ENCODE data around the gene PDE1A.
A peak's percentile ranks its signal among the peaks of the same experiment; 100 is the strongest.

The PDE1A gene

GRCh38 chr2:182426918-182427240, at the start of gene PDE1A:
PDE1A (minus strand) TSS chr2:182427036.
- DNase-seq (ENCODE audit: low read depth) = no peak

GRCh38 chr2:182473635-182474034, 46.8 kb upstream of the PDE1A start:
- no peak for DNase-seq (ENCODE audit: low read depth)

GRCh38 chr2:182463760-182464159, 36.9 kb upstream of the PDE1A start:
- no peak for DNase-seq (ENCODE audit: low read depth)

- peak; percentile 73 for DNase-seq (ENCODE audit: low read depth)
Observed at GRCh38 chr2:182456784-182457183, 29.9 kb upstream of the PDE1A start.

- DNase-seq (ENCODE audit: low read depth) = no peak
Observed at GRCh38 chr2:182452456-182452990, 25.7 kb upstream of the PDE1A start.

- DNase-seq (ENCODE audit: low read depth) = peak; percentile 30
Observed at GRCh38 chr2:182448371-182448770, 21.5 kb upstream of the PDE1A start.

- DNase-seq (ENCODE audit: low read depth) = peak; percentile 90
Observed at GRCh38 chr2:182447863-182448262, 21.0 kb upstream of the PDE1A start.

- DNase-seq (ENCODE audit: low read depth) = no peak
Observed at GRCh38 chr2:182447163-182447562, 20.3 kb upstream of the PDE1A start.

GRCh38 chr2:182446087-182446486, 19.3 kb upstream of the PDE1A start:
- peak; percentile 17 for DNase-seq (ENCODE audit: low read depth)

GRCh38 chr2:182445391-182445965, 18.6 kb upstream of the PDE1A start:
- peak; percentile 55 for DNase-seq (ENCODE audit: low read depth)

GRCh38 chr2:182444806-182445205, 18.0 kb upstream of the PDE1A start:
- DNase-seq (ENCODE audit: low read depth) = peak; percentile 53

- DNase-seq (ENCODE audit: low read depth) = no peak
Observed at GRCh38 chr2:182444170-182444569, 17.3 kb upstream of the PDE1A start.

- DNase-seq (ENCODE audit: low read depth) = no peak
Observed at GRCh38 chr2:182436252-182436651, 9.4 kb upstream of the PDE1A start.

GRCh38 chr2:182435754-182436153, 8.9 kb upstream of the PDE1A start:
- DNase-seq (ENCODE audit: low read depth) = peak; percentile 47

GRCh38 chr2:182432051-182432450, 5.2 kb upstream of the PDE1A start:
- peak; percentile 45 for DNase-seq (ENCODE audit: low read depth)

GRCh38 chr2:182428476-182428875, 1.6 kb upstream of the PDE1A start:
- DNase-seq (ENCODE audit: low read depth) = no peak

- DNase-seq (ENCODE audit: low read depth) = peak; percentile 19
Observed at GRCh38 chr2:182426082-182426917, 536 bp downstream of the PDE1A start.

- no peak for DNase-seq (ENCODE audit: low read depth)
Observed at GRCh38 chr2:182422864-182423263, 4.0 kb downstream of the PDE1A start.

- DNase-seq (ENCODE audit: low read depth) = no peak
Observed at GRCh38 chr2:182420669-182421068, 6.2 kb downstream of the PDE1A start.

- DNase-seq (ENCODE audit: low read depth) = no peak
Observed at GRCh38 chr2:182416861-182417260, 10.0 kb downstream of the PDE1A start.

GRCh38 chr2:182416191-182416590, 10.6 kb downstream of the PDE1A start:
- no peak for DNase-seq (ENCODE audit: low read depth)

- no peak for DNase-seq (ENCODE audit: low read depth)
Observed at GRCh38 chr2:182415771-182416170, 11.1 kb downstream of the PDE1A start.

- no peak for DNase-seq (ENCODE audit: low read depth)
Observed at GRCh38 chr2:182412858-182413257, 14.0 kb downstream of the PDE1A start.

- no peak for DNase-seq (ENCODE audit: low read depth)
Observed at GRCh38 chr2:182410120-182410519, 16.7 kb downstream of the PDE1A start.

All from EH (cell line).